SK-N-SH treated with all-trans-retinoic acid at 6 μM for 48 hours (cell line): Measurements from ENCODE around the gene CCR9.

Experiments used
- ATAC-seq: fragments of 200-7000 bp; cut with Tn5 transposase; 3 replicates; pipeline ENCODE4 v1.9.1; 2020; ENCODE audit warnings: mild to moderate bottlenecking, moderate library complexity
- ARNTL ChIP-seq: fragments of 450-650 bp; formaldehyde crosslinking; IDR thresholded peaks from 2 replicates; pipeline ENCODE4 v1.5.0; 2020; ENCODE audit warnings: low read depth, mild to moderate bottlenecking, moderate library complexity, borderline replicate concordance
- BACH2 ChIP-seq: fragments of 250-450 bp; sonication (Bioruptor Pico); IDR thresholded peaks from 2 replicates; pipeline ENCODE4 v1.9.0; 2021; ENCODE audit warnings: mild to moderate bottlenecking, borderline replicate concordance
- CREB5 ChIP-seq: fragments of 250-450 bp; sonication (Bioruptor Pico); IDR thresholded peaks from 2 replicates; pipeline ENCODE4 v1.5.1; 2020; ENCODE audit warnings: low read depth, mild to moderate bottlenecking, moderate library complexity
- CSDC2 ChIP-seq: fragments of 250-450 bp; sonication (Bioruptor Pico); IDR thresholded peaks from 2 replicates; pipeline ENCODE4 v1.5.0; 2020; ENCODE audit warnings: mild to moderate bottlenecking, moderate library complexity
- CSRNP3 ChIP-seq: fragments of 250-450 bp; sonication (Bioruptor Pico); IDR thresholded peaks from 2 replicates; pipeline ENCODE4 v1.5.1; 2021; ENCODE audit warnings: mild to moderate bottlenecking, moderate library complexity
- ESRRG ChIP-seq: fragments of 250-450 bp; sonication (Bioruptor Pico); IDR thresholded peaks from 2 replicates; pipeline ENCODE4 v1.6.1; 2021; ENCODE audit warnings: mild to moderate bottlenecking
- ISL1 ChIP-seq: fragments of 250-450 bp; sonication (Bioruptor Pico); IDR thresholded peaks from 2 replicates; pipeline ENCODE4 v2.1.2; 2022; ENCODE audit warnings: mild to moderate bottlenecking, moderate library complexity
- OSR1 ChIP-seq: fragments of 250-450 bp; sonication (Bioruptor Pico); IDR thresholded peaks from 2 replicates; pipeline ENCODE4 v1.8.0; 2022; ENCODE audit warnings: moderate library complexity, mild to moderate bottlenecking, inconsistent platforms
- PATZ1 ChIP-seq: fragments of 250-450 bp; sonication (Bioruptor Pico); IDR thresholded peaks from 2 replicates; pipeline ENCODE4 v1.8.0; 2020; ENCODE audit warnings: mild to moderate bottlenecking, moderate library complexity, borderline replicate concordance
- RARB ChIP-seq: fragments of 250-450 bp; sonication (Bioruptor Pico); IDR thresholded peaks from 2 replicates; pipeline ENCODE4 v1.8.0; 2021; ENCODE audit warnings: mild to moderate bottlenecking, moderate library complexity
- SNAI2 ChIP-seq: fragments of 250-450 bp; sonication (Bioruptor Pico); IDR thresholded peaks from 2 replicates; pipeline ENCODE4 v1.5.0; 2020; ENCODE audit warnings: mild to moderate bottlenecking, moderate library complexity
- TCF4 ChIP-seq: fragments of 250-450 bp; sonication (Bioruptor Pico); IDR thresholded peaks from 2 replicates; pipeline ENCODE4 v1.8.0; 2021; ENCODE audit warnings: mild to moderate bottlenecking, moderate library complexity, borderline replicate concordance
- TOX ChIP-seq: fragments of 250-450 bp; sonication (Bioruptor Pico); IDR thresholded peaks from 2 replicates; pipeline ENCODE4 v1.8.0; 2021; ENCODE audit warnings: mild to moderate bottlenecking, moderate library complexity, borderline replicate concordance
- TSHZ2 ChIP-seq: fragments of 250-450 bp; sonication (Bioruptor Pico); IDR thresholded peaks from 2 replicates; pipeline ENCODE4 v1.5.0; 2020; ENCODE audit warnings: mild to moderate bottlenecking, moderate library complexity
- ZC3H10 ChIP-seq: fragments of 250-450 bp; sonication (Bioruptor Pico); IDR thresholded peaks from 2 replicates; pipeline ENCODE4 v1.5.1; 2021; ENCODE audit warnings: mild to moderate bottlenecking, moderate library complexity
- ZFP3 ChIP-seq: fragments of 250-450 bp; sonication (Bioruptor Pico); IDR thresholded peaks from 2 replicates; pipeline ENCODE4 v1.5.0; 2020; ENCODE audit warnings: mild to moderate bottlenecking, moderate library complexity
- ZFP30 ChIP-seq: fragments of 450-650 bp; formaldehyde crosslinking; IDR thresholded peaks from 2 replicates; pipeline ENCODE4 v1.5.0; 2022; ENCODE audit warnings: mild to moderate bottlenecking, moderate library complexity
- ZNF565 ChIP-seq: fragments of 450-650 bp; formaldehyde crosslinking; conservative IDR thresholded peaks from 2 replicates; pipeline ENCODE4 v1.5.0; 2020; ENCODE audit warnings: low read depth, mild to moderate bottlenecking, moderate library complexity
- ZNF70 ChIP-seq: fragments of 450-650 bp; formaldehyde crosslinking; IDR thresholded peaks from 2 replicates; pipeline ENCODE4 v1.5.0; 2020; ENCODE audit warnings: mild to moderate bottlenecking, moderate library complexity
- ZNF8 ChIP-seq: fragments of 450-650 bp; formaldehyde crosslinking; IDR thresholded peaks from 2 replicates; pipeline ENCODE4 v1.5.0; 2020; ENCODE audit warnings: mild to moderate bottlenecking, moderate library complexity

The CCR9 gene

GRCh38 chr3:45896956-45897355, 10.6 kb downstream of the CCR9 start:
- TF ChIP-seq TSHZ2 (no peak), PATZ1 (no peak), ZNF70 (CRISPR knock-in tag) (no peak), ZFP3 (no peak), SNAI2 (CRISPR knock-in tag) (no peak), CSRNP3 (CRISPR knock-in tag) (no peak), TOX (CRISPR knock-in tag) (no peak), CREB5 (no peak), ISL1 (no peak), ZFP30 (CRISPR knock-in tag) (no peak), TCF4 (CRISPR knock-in tag) (no peak), ZNF8 (no peak), OSR1 (no peak), CSDC2 (CRISPR knock-in tag) (no peak), ZC3H10 (CRISPR knock-in tag) (no peak), ARNTL (CRISPR knock-in tag) (no peak), ZNF565 (no peak)
- TF ChIP-seq, all 23 proteins: peak for 0
- ATAC-seq = peak; percentile 32; the same call in 2 of the 3 replicates

GRCh38 chr3:45904931-45905330, 18.6 kb downstream of the CCR9 start:
- ATAC-seq = no peak
- TF ChIP-seq TSHZ2 (no peak), CSRNP3 (CRISPR knock-in tag) (no peak), ARNTL (CRISPR knock-in tag) (no peak), BACH2 (CRISPR knock-in tag) (no peak), CSDC2 (CRISPR knock-in tag) (no peak), ESRRG (CRISPR knock-in tag) (no peak)

- ATAC-seq = no peak
- no peak for TF ChIP-seq ISL1
- TF ChIP-seq ZFP30 (CRISPR knock-in tag) = no peak
- TF ChIP-seq CSRNP3 (CRISPR knock-in tag) = no peak
- no peak for TF ChIP-seq RARB (CRISPR knock-in tag)
- TF ChIP-seq TCF4 (CRISPR knock-in tag) = no peak
- TF ChIP-seq ZNF565 = no peak
- TF ChIP-seq BACH2 (CRISPR knock-in tag) = no peak
- no peak for TF ChIP-seq TOX (CRISPR knock-in tag)
- TF ChIP-seq ZC3H10 (CRISPR knock-in tag) = no peak
- TF ChIP-seq ARNTL (CRISPR knock-in tag) = no peak
- no peak for TF ChIP-seq PATZ1
- TF ChIP-seq, all 23 proteins: peak for 0
Observed at GRCh38 chr3:45905755-45906154, 19.4 kb downstream of the CCR9 start.
